Measurements from ENCODE around the gene LAP3.
A peak's percentile ranks its signal among the peaks of the same experiment; 100 is the strongest.
"Not testable (repeated sequence)": the region's sequence is repeated elsewhere in the genome, so short reads cannot be mapped to it uniquely, and the experiment has no call there.

The LAP3 gene

GRCh38 chr4:17562157-17562556 is 14.8 kb upstream of the LAP3 start:
- DNase-seq: no peak

GRCh38 chr4:17565846-17566245 is 11.2 kb upstream of the LAP3 start:
- DNase-seq: no peak

GRCh38 chr4:17567271-17567670 is 9.7 kb upstream of the LAP3 start:
- DNase-seq: no peak

GRCh38 chr4:17574206-17574605 is 2.8 kb upstream of the LAP3 start:
- no peak for DNase-seq

GRCh38 chr4:17575177-17575576 is 1.8 kb upstream of the LAP3 start:
- not testable (repeated sequence) for DNase-seq

GRCh38 chr4:17577665-17578481 is 875 bp downstream of the LAP3 start:
- DNase-seq: no peak

- no peak for DNase-seq
These were observed 1.5 kb downstream of the LAP3 start for GRCh38 chr4:17578482-17578891.

- DNase-seq: no peak
These were observed 4.0 kb downstream of the LAP3 start for GRCh38 chr4:17580969-17581368.

- no peak for DNase-seq
These were observed 6.3 kb downstream of the LAP3 start for GRCh38 chr4:17583276-17583675.

- DNase-seq: no peak
These were observed 6.9 kb downstream of the LAP3 start for GRCh38 chr4:17583941-17584340.

- no peak for DNase-seq
These were observed 7.7 kb downstream of the LAP3 start for GRCh38 chr4:17584521-17585213.

GRCh38 chr4:17587094-17587822 is 10.3 kb downstream of the LAP3 start:
- no peak for DNase-seq

GRCh38 chr4:17589355-17589754 is 12.4 kb downstream of the LAP3 start:
- DNase-seq: no peak

GRCh38 chr4:17595471-17596005 is 18.5 kb downstream of the LAP3 start:
- no peak for DNase-seq

- DNase-seq: no peak
These were observed 20.5 kb downstream of the LAP3 start for GRCh38 chr4:17597517-17597916.

GRCh38 chr4:17599826-17600225 is 22.8 kb downstream of the LAP3 start:
- DNase-seq: no peak

- DNase-seq: no peak
These were observed 28.2 kb downstream of the LAP3 start for GRCh38 chr4:17605236-17605635.

GRCh38 chr4:17613761-17614415 is 36.9 kb downstream of the LAP3 start:
- DNase-seq: no peak

- DNase-seq: peak; percentile 88
These were observed 37.7 kb downstream of the LAP3 start, which contains the start of gene MED28 for GRCh38 chr4:17614416-17615299. MED28 (plus strand) TSS chr4:17614641; CDS start chr4:17614655, 14 bp downstream.

- DNase-seq: no peak
These were observed 39.3 kb downstream of the LAP3 start for GRCh38 chr4:17616283-17616682.

GRCh38 chr4:17618926-17619325 is 41.9 kb downstream of the LAP3 start:
- no peak for DNase-seq

Data from NCI-H1048 (cell line).